ENCODE results near the gene MUC15.

GRCh38 chr11:26597899-26598298 is 25.8 kb upstream of the MUC15 start:
- TF ChIP-seq CTCF (IDR thresholded peaks at IDR 0.05): no peak
- TF ChIP-seq POLR2A (IDR thresholded peaks at IDR 0.05): no peak

Measured in right lobe of liver (tissue), 4 donors.